Thyroid gland (tissue), 4 donors: ENCODE results near the gene KRTAP4-6. TPM values are rescaled to one million over a fixed set of nuclear protein-coding genes. Genes with fewer than 3 reads are reported as not detected.
"Not testable (repeated sequence)": the region's sequence is repeated elsewhere in the genome, so short reads cannot be mapped to it uniquely, and the experiment has no call there.

Experiments
- DNase-seq, 2 donors: peaks; one replicate each; pipeline ENCODE4 v3.0.0-alpha.2; 2019
- H3K27ac ChIP-seq, 3 donors: fragments of 200-600 bp; sonication (generic); 1 replicate in 2 of 3; 2 replicates in 1 of 3; pipeline ENCODE4 v1.5.1; 2016 to 2019; ENCODE audit warnings: mild to moderate bottlenecking in 1 of 3, moderate library complexity in 1 of 3
- H3K27me3 ChIP-seq: fragments of 200-600 bp; sonication (generic); one replicate; pipeline ENCODE4 v1.5.1; 2019
- H3K36me3 ChIP-seq, 2 donors: fragments of 200-600 bp; sonication (generic); one replicate each; pipeline ENCODE4 v1.5.1; 2016 to 2019
- H3K4me1 ChIP-seq, 2 donors: fragments of 200-600 bp; sonication (generic); one replicate each; pipeline ENCODE4 v1.5.1; 2017 to 2019
- H3K4me3 ChIP-seq, 3 donors: fragments of 200-600 bp; sonication (generic); replicated peaks in 1 of 3; 1 replicate in 2 of 3; 2 replicates in 1 of 3; pipeline ENCODE4 v1.5.1; 2016; ENCODE audit warnings: mild to moderate bottlenecking in 1 of 3
- H3K9me3 ChIP-seq: fragments of 200-600 bp; sonication (generic); one replicate; pipeline ENCODE4 v1.5.1; 2017
- POLR2A ChIP-seq, 2 donors: fragments of 450-650 bp; IDR thresholded peaks; one replicate each; pipeline ENCODE4 v1.6.1; 2017; ENCODE audit warnings: antibody characterized with exemption in 2 of 2, mild to moderate bottlenecking in 2 of 2, moderate library complexity in 1 of 2
- WGBS, 2 donors: methylation state at CpG; one replicate each; pipeline ENCODE4 v1.1.5; 2017; 5-methylcytosine and 5-hydroxymethylcytosine counted together
- intact Hi-C: fragments of 100-400 bp; cut with DNase I; formaldehyde crosslinking; loops from one replicate; pipeline ENCODE4 v1.15.1; 2023
- total RNA-seq, 4 donors: library from RNA; depleted of rRNA; stranded (reverse); fragments of >200 nt; gene quantifications; one replicate each; pipeline ENCODE4 v1.2.3, GENCODE V29; 2016
- TF ChIP-seq, protein P1 (sequence below), 6 experiments: fragments of 200-600 bp in 3 of 6; fragments of 450-650 bp in 3 of 6; sonication (generic) in 3 of 6; IDR thresholded peaks; one replicate each; pipeline ENCODE4 v1.5.1; 2016 to 2019; ENCODE audit warnings: antibody characterized with exemption in 6 of 6, mild to moderate bottlenecking in 2 of 6, inconsistent platforms in 1 of 6, moderate library complexity in 1 of 6

The KRTAP4-6 gene
- total RNA-seq, 4 donors from 2014 or later, result not detected

DNA sequence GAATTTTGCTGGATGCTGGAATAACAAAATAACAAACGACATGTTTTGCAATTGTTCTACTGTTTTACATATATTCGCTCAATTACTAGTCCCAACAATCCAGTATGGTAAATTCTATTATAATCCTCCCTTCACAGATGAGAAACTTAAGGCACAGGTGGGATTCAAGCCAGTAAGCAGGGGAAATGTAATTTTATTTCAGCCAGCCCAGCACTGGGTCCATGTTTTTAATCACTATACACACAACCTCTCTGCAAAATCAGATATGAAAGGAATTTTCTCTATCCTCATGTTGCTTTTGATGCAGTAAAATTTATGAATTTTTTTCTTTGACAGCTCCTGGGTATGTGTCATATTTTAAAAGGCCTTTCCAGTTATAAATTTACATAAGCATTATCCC lies 4.9 kb upstream of the KRTAP4-6 start:
- H3K27ac ChIP-seq, result no peak overlapping the region
- H3K27me3 ChIP-seq, result no peaks in the 10 kb centered on the region
- intact Hi-C loops, result no loop called here
- no peak for DNase-seq
- no peak overlapping the region for H3K4me3 ChIP-seq
- H3K4me1 ChIP-seq, result no peaks in the 10 kb centered on the region
- no peaks in the 10 kb centered on the region for H3K36me3 ChIP-seq
- WGBS, 2 donors, result 91 to 94% methylated on average over 2 of the region's 2 CpGs
- TF ChIP-seq POLR2A (IDR thresholded peaks at IDR 0.05), result no peak
- TF ChIP-seq, protein P1, sequence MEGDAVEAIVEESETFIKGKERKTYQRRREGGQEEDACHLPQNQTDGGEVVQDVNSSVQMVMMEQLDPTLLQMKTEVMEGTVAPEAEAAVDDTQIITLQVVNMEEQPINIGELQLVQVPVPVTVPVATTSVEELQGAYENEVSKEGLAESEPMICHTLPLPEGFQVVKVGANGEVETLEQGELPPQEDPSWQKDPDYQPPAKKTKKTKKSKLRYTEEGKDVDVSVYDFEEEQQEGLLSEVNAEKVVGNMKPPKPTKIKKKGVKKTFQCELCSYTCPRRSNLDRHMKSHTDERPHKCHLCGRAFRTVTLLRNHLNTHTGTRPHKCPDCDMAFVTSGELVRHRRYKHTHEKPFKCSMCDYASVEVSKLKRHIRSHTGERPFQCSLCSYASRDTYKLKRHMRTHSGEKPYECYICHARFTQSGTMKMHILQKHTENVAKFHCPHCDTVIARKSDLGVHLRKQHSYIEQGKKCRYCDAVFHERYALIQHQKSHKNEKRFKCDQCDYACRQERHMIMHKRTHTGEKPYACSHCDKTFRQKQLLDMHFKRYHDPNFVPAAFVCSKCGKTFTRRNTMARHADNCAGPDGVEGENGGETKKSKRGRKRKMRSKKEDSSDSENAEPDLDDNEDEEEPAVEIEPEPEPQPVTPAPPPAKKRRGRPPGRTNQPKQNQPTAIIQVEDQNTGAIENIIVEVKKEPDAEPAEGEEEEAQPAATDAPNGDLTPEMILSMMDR (IDR thresholded peaks at IDR 0.05), result no peak
- H3K9me3 ChIP-seq, result no peaks in the 10 kb centered on the region

DNA sequence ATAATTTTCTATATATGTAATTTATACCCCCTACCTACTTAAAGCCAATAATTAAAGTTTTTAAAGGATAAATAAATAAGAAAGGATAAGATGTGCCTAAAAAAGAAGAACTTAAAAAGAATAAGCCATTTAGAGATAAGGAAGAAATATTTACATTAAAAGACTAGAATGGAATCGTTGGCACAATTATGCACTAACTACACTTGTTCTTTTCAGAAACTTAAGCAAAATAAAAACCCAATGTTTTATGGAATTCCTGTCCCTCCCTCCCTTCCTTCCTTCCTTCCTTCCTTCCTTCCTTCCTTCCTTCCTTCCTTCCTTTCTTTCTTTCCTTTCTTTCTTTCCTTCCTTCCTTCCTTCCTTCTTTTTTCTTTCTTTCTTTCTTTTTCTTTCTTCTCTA lies 4.5 kb upstream of the KRTAP4-6 start:
- H3K27ac ChIP-seq, result no peak overlapping the region
- H3K36me3 ChIP-seq, result no peaks in the 10 kb centered on the region
- H3K9me3 ChIP-seq, result no peaks in the 10 kb centered on the region
- 87 to 91% methylated on average over 1 of the region's 1 CpG for WGBS, 2 donors
- H3K4me1 ChIP-seq, result no peaks in the 10 kb centered on the region
- TF ChIP-seq POLR2A (IDR thresholded peaks at IDR 0.05), result no peak
- TF ChIP-seq, protein P1 (IDR thresholded peaks at IDR 0.05), result no peak
- intact Hi-C loops, result no loop called here
- H3K27me3 ChIP-seq, result no peaks in the 10 kb centered on the region
- H3K4me3 ChIP-seq, result no peak overlapping the region
- DNase-seq, result no peak

DNA sequence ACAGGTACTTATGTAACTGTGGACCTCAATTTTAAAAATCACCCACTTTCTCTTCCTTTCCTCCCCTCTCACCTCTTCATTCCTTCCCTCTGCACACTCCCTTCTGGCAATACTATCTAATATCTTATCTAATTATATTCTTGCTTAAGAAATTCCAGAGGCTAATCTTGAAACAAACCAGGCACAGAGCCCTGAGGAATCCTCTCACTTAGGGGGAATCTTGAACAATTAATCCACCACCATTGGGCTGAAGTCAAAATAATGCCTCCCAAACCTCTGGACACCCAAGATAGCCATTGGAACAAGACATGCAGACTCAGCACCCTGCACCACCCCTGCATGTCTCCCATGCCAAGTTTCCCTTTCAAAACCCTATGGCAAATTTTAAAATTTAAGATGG lies 1.0 kb upstream of the KRTAP4-6 start:
- Histone ChIP-seq H3K27me3 (no peaks in the 10 kb centered on the region), H3K9me3 (no peaks in the 10 kb centered on the region), H3K27ac (no peak overlapping the region), H3K4me1 (no peaks in the 10 kb centered on the region), H3K36me3 (no peaks in the 10 kb centered on the region), H3K4me3 (no peak overlapping the region)
- TF ChIP-seq POLR2A (IDR thresholded peaks at IDR 0.05), result no peak
- TF ChIP-seq, protein P1 (IDR thresholded peaks at IDR 0.05), result no peak
- DNase-seq, result no peak
- intact Hi-C loops, result no loop called here

DNA sequence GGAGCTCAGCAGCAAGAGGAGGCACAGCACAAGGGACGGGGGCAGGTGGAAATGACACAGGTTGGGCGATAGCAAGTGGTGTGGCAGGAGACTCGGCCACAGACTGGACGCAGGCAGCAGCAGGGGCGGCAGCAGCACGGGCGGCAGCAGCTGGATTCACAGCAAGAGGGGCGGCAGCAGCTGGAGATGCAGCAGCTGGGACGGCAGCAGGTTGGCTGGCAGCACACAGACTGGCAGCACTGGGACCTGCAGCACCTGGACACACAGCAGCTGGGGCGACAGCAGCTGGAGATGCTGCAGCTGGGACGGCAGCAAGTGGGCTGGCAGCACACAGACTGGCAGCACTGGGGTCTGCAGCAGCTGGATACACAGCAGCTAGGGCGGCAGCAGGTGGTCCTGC lies 479 bp downstream of the KRTAP4-6 start:
- DNase-seq, H3K4me1 ChIP-seq, H3K36me3 ChIP-seq, H3K4me3 ChIP-seq, intact Hi-C loops, H3K27me3 ChIP-seq, H3K27ac ChIP-seq, H3K9me3 ChIP-seq: not testable (repeated sequence)
- 90 to 96% methylated on average over 10 to 11 of the region's 12 CpGs for WGBS, 2 donors

DNA sequence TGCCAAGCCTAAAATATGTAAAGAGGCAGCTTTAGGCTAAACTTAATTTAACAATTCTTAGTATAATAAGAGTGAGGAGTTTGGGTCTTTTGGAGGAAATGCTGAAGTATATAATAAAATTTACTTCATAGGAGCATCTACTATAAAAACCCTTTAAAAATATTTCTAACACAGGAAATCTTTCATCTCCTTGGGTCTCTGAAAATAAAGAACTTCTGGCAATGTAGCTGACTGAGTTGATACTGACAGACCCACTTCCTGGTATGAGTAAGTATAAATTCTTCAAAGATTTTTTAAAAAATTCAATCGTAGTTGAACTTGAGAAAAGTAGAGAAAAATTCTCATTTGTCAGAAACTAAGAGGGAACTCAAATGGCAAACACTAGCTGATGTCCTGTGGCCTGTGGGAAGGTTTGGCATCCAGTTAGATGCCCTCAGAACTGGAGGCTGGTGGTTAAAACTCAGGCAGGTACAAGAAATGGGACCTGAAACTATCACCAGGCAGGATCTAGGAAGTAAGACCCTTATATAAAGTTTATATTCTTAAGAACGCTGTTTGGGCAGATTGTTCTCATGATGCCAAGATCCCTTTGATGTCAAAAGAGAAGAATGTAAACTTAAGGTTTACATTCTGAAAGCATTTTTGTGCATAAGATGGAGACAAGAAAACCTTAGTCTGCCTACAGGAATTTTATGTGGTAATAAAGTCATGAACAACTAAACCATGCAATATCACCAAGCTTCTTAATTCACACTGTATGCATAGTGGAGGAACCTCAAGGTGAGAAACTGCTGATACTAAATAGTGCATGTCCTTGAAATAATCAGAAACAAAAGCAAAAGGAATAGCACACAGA lies 6.2 kb downstream of the KRTAP4-6 start:
- DNase-seq, result no peak
- H3K9me3 ChIP-seq, result no peaks in the 10 kb centered on the region
- H3K4me3 ChIP-seq, result no peak overlapping the region
- no peak overlapping the region for H3K27ac ChIP-seq
- no peaks in the 10 kb centered on the region for H3K27me3 ChIP-seq
- no peaks in the 10 kb centered on the region for H3K4me1 ChIP-seq
- TF ChIP-seq, protein P1 (IDR thresholded peaks at IDR 0.05), result no peak
- H3K36me3 ChIP-seq, result no peaks in the 10 kb centered on the region
- intact Hi-C loops, result no loop called here
- 68 to 74% methylated on average over 2 of the region's 2 CpGs for WGBS, 2 donors
